Peyer's patch (tissue), 4 donors: ENCODE data around the gene LIAS. TPM values are rescaled to one million over a fixed set of nuclear protein-coding genes. Genes with fewer than 3 reads are reported as not detected.

Source experiments
- DNase-seq, 3 donors: peaks; one replicate each; pipeline ENCODE4 v3.0.0-alpha.2; 2017 to 2019
- H3K27ac ChIP-seq, 4 donors: fragments of 200-600 bp; sonication (generic); one replicate each; pipeline ENCODE4 v1.5.1; 2016 to 2019
- H3K27me3 ChIP-seq, 2 donors: fragments of 200-600 bp; sonication (generic); one replicate each; pipeline ENCODE4 v1.5.1; 2019
- H3K36me3 ChIP-seq, 3 donors: fragments of 200-600 bp; sonication (generic); one replicate each; pipeline ENCODE4 v1.5.1; 2016 to 2019
- H3K4me1 ChIP-seq, 4 donors: fragments of 200-600 bp; sonication (generic); one replicate each; pipeline ENCODE4 v1.5.1; 2016 to 2019
- H3K4me3 ChIP-seq, 4 donors: fragments of 200-600 bp; sonication (generic); 1 replicate in 3 of 4; 2 replicates in 1 of 4; pipeline ENCODE4 v1.5.1; 2016 to 2019; ENCODE audit warnings: mild to moderate bottlenecking in 1 of 4
- H3K9me3 ChIP-seq, 4 donors: fragments of 200-600 bp; sonication (generic); one replicate each; pipeline ENCODE4 v1.5.1; 2016 to 2019; ENCODE audit warnings: mild to moderate bottlenecking in 1 of 4
- POLR2A ChIP-seq, 2 donors: fragments of 450-650 bp; IDR thresholded peaks; one replicate each; pipeline ENCODE4 v1.5.1; 2017; ENCODE audit warnings: antibody characterized with exemption in 2 of 2, mild to moderate bottlenecking in 2 of 2, moderate library complexity in 2 of 2
- total RNA-seq, 4 donors: library from RNA; depleted of rRNA; stranded (reverse); fragments of >200 nt; gene quantifications; one replicate each; pipeline ENCODE4 v1.1.0, GENCODE V29; 2016
- TF ChIP-seq, protein P1 (sequence below), 6 experiments: fragments of 450-650 bp in 4 of 6; fragments of 200-600 bp in 2 of 6; sonication (generic) in 1 of 6; IDR thresholded peaks; one replicate each; pipeline ENCODE4 v1.5.1; 2017 to 2019; ENCODE audit warnings: antibody characterized with exemption in 6 of 6, mild to moderate bottlenecking in 3 of 6, moderate library complexity in 1 of 6

LIAS gene
- total RNA-seq, 4 donors from 2014 or later = 11.9 to 27.2 (median 17.0) TPM

DNA sequence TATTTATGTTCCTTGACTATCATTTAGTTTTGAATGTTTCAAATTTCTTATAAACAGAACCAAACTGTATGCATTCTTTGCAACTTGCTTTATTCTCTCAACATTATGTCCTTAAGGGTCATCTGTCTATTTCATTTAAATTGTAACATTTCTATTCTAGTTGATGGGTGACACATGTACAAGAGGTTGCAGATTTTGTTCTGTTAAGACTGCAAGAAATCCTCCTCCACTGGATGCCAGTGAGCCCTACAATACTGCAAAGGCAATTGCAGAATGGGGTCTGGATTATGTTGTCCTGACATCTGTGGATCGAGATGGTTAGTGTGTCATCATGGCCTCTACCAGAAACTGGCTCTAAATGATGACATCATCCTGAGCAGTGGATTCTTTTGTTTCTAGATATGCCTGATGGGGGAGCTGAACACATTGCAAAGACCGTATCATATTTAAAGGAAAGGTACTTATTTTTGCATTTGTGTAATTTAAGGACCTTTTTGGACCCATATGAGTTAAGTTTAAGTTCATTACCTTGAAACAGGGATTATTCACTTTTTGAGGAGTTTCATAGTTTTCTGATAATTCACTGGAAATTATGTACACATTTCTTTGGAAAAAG, 6.1 kb downstream of the LIAS start:
- no peak overlapping the region for H3K4me3 ChIP-seq
- H3K4me1 ChIP-seq = peaks cover 0 to 2% (median under 1%) of the 10 kb centered on the region in 4 donors
- TF ChIP-seq POLR2A (IDR thresholded peaks at IDR 0.05) = no peak
- TF ChIP-seq, protein P1, sequence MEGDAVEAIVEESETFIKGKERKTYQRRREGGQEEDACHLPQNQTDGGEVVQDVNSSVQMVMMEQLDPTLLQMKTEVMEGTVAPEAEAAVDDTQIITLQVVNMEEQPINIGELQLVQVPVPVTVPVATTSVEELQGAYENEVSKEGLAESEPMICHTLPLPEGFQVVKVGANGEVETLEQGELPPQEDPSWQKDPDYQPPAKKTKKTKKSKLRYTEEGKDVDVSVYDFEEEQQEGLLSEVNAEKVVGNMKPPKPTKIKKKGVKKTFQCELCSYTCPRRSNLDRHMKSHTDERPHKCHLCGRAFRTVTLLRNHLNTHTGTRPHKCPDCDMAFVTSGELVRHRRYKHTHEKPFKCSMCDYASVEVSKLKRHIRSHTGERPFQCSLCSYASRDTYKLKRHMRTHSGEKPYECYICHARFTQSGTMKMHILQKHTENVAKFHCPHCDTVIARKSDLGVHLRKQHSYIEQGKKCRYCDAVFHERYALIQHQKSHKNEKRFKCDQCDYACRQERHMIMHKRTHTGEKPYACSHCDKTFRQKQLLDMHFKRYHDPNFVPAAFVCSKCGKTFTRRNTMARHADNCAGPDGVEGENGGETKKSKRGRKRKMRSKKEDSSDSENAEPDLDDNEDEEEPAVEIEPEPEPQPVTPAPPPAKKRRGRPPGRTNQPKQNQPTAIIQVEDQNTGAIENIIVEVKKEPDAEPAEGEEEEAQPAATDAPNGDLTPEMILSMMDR (IDR thresholded peaks at IDR 0.05) = no peak
- DNase-seq = no peak
- peaks cover 0 to 28% (median 0%) of the 10 kb centered on the region in 3 donors for H3K36me3 ChIP-seq
- no peak overlapping the region for H3K27ac ChIP-seq
- H3K9me3 ChIP-seq = no peaks in the 10 kb centered on the region
- no peaks in the 10 kb centered on the region for H3K27me3 ChIP-seq

DNA sequence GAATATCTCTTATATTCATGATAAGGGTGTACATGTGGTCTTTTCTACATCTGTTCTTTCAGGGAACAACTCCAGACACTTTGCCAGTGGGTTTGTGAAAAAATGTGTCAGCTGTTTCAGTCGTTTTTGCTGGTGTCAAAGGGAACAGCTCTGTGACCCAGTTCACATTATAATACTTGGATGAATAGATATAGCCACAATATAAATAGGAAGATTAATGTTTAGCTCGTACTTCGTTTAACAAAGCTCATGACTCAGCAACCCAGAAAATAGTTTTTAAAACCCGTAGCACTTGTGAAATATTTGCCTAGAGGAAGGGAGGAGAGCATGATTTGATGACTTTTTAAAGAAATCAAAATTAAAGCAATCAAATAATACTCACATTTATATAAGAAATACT, 7.9 kb downstream of the LIAS start:
- no peak for DNase-seq
- Histone ChIP-seq H3K9me3 (no peaks in the 10 kb centered on the region), H3K4me1 (peaks cover 0 to 2% (median 0%) of the 10 kb centered on the region in 4 donors)

DNA sequence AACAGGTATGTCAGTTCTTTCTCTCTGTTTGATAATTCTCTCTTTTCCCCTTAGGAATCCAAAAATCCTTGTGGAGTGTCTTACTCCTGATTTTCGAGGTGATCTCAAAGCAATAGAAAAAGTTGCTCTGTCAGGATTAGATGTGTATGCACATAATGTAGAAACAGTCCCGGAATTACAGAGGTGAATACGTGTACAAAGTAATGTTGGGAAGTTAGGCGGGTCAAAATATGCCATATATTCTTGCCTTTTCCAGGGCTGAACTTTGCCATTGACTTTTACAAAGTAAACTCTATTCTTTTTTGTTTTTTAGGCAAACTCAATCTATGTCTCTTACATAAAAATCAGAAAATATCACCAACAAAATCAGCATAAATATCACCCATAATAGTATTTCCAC, 8.6 kb downstream of the LIAS start:
- no peaks in the 10 kb centered on the region for H3K9me3 ChIP-seq
- peaks cover 0 to 35% (median 0%) of the 10 kb centered on the region in 3 donors for H3K36me3 ChIP-seq
- H3K4me3 ChIP-seq = no peak overlapping the region
- no peak for TF ChIP-seq POLR2A (IDR thresholded peaks at IDR 0.05)
- TF ChIP-seq, protein P1 (IDR thresholded peaks at IDR 0.05) = no peak
- DNase-seq = no peak
- H3K27ac ChIP-seq = no peak overlapping the region
- H3K27me3 ChIP-seq = no peaks in the 10 kb centered on the region
- H3K4me1 ChIP-seq = peaks cover 0 to 2% (median 0%) of the 10 kb centered on the region in 4 donors

More for the DNA sequence above, 7.9 kb downstream of the LIAS start:
- no peak overlapping the region for H3K27ac ChIP-seq
- TF ChIP-seq, protein P1 (IDR thresholded peaks at IDR 0.05) = no peak
- no peak for TF ChIP-seq POLR2A (IDR thresholded peaks at IDR 0.05)
- H3K27me3 ChIP-seq = no peaks in the 10 kb centered on the region
- H3K36me3 ChIP-seq = peaks cover 0 to 32% (median 0%) of the 10 kb centered on the region in 3 donors
- H3K4me3 ChIP-seq = no peak overlapping the region

DNA sequence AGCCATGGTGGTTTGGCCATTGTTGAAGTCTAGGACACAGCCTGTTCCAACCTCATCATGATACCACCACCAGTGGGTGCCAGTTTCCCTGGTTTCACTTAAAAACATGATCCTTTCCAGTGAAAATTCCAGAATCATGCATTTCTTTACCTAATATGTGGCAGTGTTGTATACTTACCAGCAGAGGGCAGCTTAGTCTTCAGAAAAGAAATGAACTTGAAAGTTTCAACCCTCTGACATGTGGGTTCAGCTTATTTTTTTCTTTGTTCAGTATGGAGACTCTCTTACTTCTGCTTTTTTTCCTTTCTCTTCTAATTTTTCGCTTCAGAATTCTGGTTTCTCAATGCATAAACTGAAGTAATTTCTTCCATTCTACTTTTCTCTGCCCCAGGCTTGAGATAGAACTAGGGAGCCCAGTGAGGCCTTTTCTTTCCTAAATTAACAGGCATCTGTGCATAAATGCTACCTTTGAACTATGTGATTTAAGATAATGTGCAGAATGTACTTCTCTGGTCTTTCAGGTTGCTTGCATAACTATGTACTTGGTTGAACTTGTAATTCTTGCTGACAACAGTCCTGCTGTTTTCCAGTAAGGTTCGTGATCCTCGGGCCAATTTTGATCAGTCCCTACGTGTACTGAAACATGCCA, 10.7 kb downstream of the LIAS start:
- Histone ChIP-seq H3K27ac (peak overlapping the region in 3 of 4 donors; percentile 25 to 50 (median 40)), H3K4me1 (peaks cover 0 to 2% (median 0%) of the 10 kb centered on the region in 4 donors), H3K36me3 (peaks cover 0 to 22% (median 0%) of the 10 kb centered on the region in 3 donors), H3K4me3 (no peak overlapping the region), H3K9me3 (no peaks in the 10 kb centered on the region), H3K27me3 (no peaks in the 10 kb centered on the region)
- TF ChIP-seq POLR2A (IDR thresholded peaks at IDR 0.05) = no peak
- TF ChIP-seq, protein P1 (IDR thresholded peaks at IDR 0.05) = peak; percentile 74 to 93 (median 88)
- DNase-seq = no peak

DNA sequence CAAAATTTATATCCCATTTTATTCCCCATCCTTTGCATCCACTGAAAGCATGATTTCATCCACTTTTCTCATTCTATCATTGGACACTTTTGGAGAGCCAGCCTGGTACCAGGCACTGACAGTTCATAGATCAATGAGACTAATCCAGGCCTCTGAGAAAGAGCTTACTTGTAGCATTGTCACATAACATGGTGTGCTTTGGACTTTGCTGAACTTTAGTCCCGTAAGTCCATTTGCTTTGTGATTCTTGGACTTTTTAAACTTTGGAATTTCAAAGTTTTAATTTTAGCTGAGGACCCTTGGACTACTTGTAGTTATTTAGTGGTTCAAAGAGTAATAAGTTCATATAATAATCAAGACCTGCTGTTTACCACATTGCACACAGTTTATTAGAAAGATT, 11.5 kb downstream of the LIAS start:
- Histone ChIP-seq H3K27ac (peak overlapping the region in 1 of 4 donors; percentile 40), H3K4me3 (no peak overlapping the region), H3K9me3 (no peaks in the 10 kb centered on the region), H3K27me3 (no peaks in the 10 kb centered on the region), H3K4me1 (peaks cover 0 to 2% (median 0%) of the 10 kb centered on the region in 4 donors), H3K36me3 (peaks cover 0 to 18% (median 0%) of the 10 kb centered on the region in 3 donors)
- no peak for DNase-seq
- TF ChIP-seq, protein P1 (IDR thresholded peaks at IDR 0.05) = no peak
- no peak for TF ChIP-seq POLR2A (IDR thresholded peaks at IDR 0.05)
